ENCODE data around the gene GTF2F2.
"Not testable (repeated sequence)": the region's sequence is repeated elsewhere in the genome, so short reads cannot be mapped to it uniquely, and the experiment has no call there.

The GTF2F2 gene

DNA sequence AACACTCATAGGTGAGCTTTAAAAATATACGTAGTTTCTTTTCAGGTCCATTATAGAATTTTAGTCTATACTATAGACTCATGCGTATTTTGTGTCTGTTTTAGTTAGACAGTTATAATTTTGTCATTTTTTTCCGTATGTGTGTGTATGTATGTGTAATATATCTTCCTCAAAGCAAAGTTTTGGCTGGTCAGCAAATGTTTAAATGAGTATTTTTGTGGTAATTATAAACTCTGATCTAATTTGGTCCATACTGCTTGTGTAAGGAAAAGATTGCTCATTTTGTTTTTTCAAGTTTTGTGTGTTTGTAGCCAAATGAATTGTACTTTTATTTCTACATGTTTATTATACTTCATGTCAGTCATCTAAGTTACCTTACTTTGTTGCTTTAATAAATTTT, 60.0 kb downstream of the GTF2F2 start:
- no peak for DNase-seq (ENCODE audit: low read depth in 2 of 2)

DNA sequence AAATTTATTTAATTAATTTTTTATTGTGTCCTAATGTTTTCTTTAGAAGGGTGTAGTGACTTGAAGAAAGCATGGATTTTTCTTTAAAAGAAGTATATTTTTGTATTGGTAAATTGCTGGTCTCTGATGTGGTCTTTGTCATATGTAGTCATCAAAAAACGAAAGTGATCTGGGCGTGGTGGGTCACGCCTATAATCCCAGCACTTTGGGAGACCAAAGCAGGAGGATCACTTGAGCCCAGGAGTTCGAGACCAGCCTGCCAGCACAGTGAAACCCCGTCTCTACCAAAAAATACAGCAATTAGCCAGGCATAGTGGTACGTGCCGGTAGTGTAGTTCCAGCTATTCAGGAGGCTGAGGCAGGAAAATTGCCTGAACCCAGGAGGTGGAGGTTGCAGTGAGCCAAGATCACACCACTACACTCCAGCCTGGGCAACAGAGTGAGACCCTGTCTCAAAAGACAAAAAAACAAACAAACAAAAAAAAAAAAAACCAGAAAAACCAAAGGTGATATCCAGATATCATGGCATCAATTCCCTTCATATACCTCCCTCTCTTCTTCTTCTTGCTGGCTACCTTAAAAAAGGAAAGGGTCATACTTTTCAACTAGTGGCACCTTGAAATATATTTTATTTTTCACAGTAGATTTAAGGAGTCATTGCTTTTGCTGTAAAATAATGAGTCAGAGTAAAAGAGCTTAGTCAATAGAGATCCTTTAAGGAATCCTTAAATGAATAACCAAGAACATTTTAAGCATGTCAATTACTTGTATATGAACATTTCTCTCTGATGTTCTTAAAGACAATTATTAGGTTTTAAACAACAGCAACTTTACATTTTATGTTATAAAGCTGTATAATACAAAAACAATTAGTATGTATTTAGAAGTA, 60.6 kb downstream of the GTF2F2 start:
- no peak for DNase-seq (ENCODE audit: low read depth in 2 of 2)

GRCh38 chr13:45184693-45185092, 64.4 kb downstream of the GTF2F2 start:
- DNase-seq (ENCODE audit: low read depth in 2 of 2): no peak

DNA sequence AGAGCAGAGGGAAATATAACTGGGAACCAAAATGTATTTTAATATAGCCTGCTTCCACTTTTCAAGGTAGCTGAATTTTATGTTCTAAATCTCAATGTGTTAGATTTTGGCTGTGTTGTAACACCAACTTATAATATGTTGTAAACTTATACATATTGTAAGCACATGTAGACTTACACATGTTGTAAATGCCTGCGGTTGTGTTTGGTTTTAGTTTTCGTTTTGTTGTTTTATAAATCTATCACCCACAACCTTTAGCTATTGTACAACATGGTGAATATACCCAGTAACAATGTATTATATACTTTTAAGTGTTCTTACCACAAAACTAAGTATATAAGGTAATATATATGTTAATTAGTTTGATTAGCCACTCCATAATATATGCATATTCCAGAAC, 65.0 kb downstream of the GTF2F2 start:
- no peak for DNase-seq (ENCODE audit: low read depth in 2 of 2)

DNA sequence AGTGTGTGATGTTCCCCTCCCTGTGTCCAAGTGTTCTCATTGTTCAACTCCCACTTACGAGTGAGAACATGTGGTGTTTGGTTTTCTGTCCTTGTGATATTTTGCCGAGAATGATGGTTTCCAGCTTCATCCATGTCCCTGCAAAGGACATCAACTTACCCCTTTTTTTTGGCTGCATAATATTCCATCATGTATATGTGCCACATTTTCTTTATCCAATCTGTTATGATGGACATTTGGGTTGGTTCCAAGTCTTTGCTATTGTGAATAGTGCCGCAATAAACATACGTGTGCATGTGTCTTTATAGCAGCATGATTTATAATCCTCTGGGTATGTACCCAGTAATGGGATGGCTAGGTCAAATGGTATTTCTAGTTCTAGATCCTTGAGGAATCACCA, 68.8 kb downstream of the GTF2F2 start:
- not testable (repeated sequence) for DNase-seq (ENCODE audit: low read depth in 2 of 2)

- DNase-seq (ENCODE audit: low read depth in 2 of 2): not testable (repeated sequence)
Measured at GRCh38 chr13:45189511-45189910, 69.2 kb downstream of the GTF2F2 start.

DNA sequence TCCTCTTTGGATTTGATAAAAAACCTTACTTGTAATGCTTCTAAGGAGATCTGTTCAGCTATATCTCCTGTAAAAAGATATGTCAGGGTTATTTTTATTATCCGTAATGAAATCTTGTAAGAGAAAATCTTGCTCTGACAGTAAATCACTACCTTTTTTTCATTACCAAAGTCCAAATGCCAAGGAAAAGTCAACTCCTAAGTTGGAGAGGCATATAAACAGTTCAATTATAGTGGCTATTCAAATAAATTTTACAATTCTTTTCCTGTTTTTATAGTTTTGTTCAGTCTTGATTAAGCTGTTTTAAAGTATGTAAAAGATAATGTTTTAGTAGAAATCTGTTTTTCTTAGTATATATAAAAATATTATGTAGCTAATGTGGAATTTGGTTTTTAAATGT, 71.6 kb downstream of the GTF2F2 start:
- no peak for DNase-seq (ENCODE audit: low read depth in 2 of 2)

GRCh38 chr13:45194081-45194939, 74.0 kb downstream of the GTF2F2 start:
- no peak for DNase-seq (ENCODE audit: low read depth in 2 of 2)

GRCh38 chr13:45195421-45195820, 75.1 kb downstream of the GTF2F2 start:
- DNase-seq (ENCODE audit: low read depth in 2 of 2): no peak

- no peak for DNase-seq (ENCODE audit: low read depth in 2 of 2)
Measured at GRCh38 chr13:45196096-45196495, 75.8 kb downstream of the GTF2F2 start.

DNA sequence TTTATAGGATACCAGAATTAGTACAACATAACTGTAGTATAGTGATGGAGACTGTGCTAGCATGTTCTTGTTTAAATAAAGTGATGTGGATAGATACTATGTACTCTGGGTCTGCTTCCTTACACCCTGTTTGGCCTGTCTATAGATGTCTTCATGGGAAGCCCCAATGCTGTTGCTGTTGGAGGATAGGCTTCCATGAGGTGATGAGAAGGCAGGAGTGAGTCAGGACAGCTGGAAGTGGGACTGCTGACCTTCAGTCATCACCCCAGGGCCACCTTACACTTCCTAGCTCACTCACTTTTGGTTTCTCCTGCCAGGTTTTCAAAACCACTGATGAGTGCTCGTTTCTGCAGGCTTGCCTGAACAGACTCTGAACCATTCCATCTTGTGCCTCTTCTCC, 76.3 kb downstream of the GTF2F2 start:
- no peak for DNase-seq (ENCODE audit: low read depth in 2 of 2)

- no peak for DNase-seq (ENCODE audit: low read depth in 2 of 2)
Measured at GRCh38 chr13:45198041-45198440, 77.7 kb downstream of the GTF2F2 start.

GRCh38 chr13:45198924-45199323, 78.6 kb downstream of the GTF2F2 start:
- no peak for DNase-seq (ENCODE audit: low read depth in 2 of 2)

DNA sequence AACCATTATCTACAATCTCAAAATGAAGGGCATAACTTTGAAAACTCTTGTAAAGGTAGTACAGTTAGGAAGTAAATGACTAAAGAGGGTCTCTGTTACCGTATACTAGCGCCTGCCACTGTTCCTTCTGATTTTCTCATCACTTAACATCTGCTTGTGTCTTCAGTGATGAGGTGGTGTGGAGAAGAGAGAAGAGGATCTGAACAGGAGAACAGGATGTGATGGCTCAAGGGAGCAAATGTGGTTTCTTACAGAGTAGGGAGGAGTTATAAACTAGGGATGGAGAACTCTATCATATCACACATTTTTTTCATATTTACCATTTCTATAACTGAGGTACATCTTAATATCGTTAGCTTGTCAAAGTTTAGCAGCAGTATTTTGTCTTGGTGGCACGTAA, 79.4 kb downstream of the GTF2F2 start:
- DNase-seq (ENCODE audit: low read depth in 2 of 2): no peak

DNA sequence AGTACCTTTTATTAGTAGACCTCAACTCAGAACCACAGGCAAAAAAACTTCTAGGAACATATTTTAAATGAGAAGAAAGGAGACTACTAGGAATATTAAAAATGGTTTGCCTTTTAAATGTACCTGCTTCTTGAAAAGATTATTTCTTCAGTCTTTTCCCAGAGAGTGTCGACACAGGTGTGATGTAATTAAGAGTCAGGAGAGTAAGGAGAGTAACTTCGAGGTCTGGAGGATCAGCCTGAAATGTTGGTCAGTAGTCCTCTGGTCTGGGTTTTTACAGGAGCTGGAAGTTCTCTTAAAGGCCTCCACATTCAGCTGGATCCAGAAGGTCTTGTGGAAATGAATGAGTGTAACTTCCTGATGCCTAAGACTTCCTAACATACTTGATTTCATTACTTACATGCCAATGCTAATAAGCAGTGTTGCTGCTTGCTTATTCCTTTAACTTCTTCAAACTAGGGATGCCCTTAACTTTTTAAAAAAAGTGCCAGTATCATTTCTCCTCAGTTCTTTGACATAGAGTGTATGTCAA, 80.5 kb downstream of the GTF2F2 start, which contains the start of gene KCTD4:
Gene KCTD4, minus strand, starts transcription at position 345 of the 532 bp plus-strand sequence. CDS start 6,478 bp downstream, outside the sequence.
- DNase-seq (ENCODE audit: low read depth in 2 of 2): no peak

DNA sequence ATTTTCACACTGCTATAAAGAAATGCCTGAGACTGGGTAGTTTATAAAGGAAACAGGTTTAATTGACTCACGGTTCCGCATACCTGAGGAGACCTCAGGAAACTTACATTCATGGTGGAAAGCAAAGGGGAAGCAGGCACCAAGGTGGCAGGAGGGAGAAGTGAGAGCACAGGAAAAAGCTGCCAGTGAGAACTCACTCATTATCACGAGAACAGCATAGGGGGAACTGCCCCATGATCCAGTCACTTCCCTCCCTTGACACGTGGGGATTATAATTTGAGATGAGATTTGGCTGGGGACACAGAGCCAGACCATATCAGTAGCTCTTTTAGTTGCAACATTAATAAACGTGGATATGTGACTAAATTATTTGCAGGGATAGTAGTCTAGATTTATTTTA, 84.8 kb downstream of the GTF2F2 start:
- no peak for DNase-seq (ENCODE audit: low read depth in 2 of 2)

GRCh38 chr13:45206340-45206739, 86.0 kb downstream of the GTF2F2 start:
- no peak for DNase-seq (ENCODE audit: low read depth in 2 of 2)

GRCh38 chr13:45207319-45207718, 87.0 kb downstream of the GTF2F2 start:
- no peak for DNase-seq (ENCODE audit: low read depth in 2 of 2)

DNA sequence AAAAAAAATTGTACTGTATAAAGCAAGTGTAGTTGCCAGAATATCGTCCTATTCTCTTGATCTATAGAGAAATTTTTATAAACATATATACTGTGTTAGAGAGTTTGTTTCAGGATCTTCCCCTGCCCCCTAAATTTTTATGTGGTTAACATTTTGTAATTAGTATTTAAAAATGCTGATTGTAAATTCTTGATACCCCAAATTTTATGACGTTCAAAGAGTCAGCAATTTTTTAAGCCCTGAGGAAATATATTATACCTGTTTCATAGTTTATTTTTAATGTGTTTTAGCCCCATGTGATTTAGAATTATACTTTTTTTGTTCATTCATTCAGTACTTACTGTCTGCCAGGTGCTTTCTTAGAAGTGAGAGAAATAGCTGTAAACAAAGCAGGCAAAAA, 87.8 kb downstream of the GTF2F2 start:
- no peak for DNase-seq (ENCODE audit: low read depth in 2 of 2)

- DNase-seq (ENCODE audit: low read depth in 2 of 2): no peak
Measured at GRCh38 chr13:45209229-45209628, 88.9 kb downstream of the GTF2F2 start.

DNA sequence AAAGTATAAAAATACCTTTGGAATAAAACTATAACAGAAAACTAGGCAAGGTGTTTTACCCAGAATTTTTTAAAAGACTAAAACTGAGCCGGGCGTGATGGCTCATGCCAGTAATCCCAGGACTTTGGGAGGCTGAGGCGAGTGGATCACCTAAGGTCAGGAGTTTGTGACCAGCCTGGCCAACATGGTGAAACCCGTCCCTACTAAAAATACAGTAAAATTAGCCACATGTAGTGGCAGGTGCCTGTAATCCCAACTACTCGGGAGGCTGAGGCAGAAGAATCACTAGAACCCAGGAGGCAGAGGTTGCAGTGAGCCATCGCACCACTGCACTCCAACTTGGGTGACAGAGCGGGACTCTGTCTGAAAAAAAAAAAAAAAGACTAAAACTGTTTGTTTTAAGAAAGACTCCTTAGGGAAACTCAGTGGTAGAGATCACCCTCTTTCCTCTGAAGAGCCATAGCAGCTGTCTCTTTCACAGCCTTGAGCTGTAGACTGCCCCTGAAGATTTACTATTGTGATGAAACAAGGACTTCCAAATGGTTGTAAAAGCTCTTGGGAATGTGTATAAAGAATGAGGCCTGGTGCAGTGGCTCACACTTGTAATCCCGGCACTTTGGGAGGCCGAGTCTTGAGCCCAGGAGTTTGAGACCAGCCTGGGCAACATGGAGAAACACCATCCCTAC, 95.2 kb downstream of the GTF2F2 start:
- no peak for DNase-seq (ENCODE audit: low read depth in 2 of 2)

- no peak for DNase-seq (ENCODE audit: low read depth in 2 of 2)
Measured at GRCh38 chr13:45216193-45216592, 95.9 kb downstream of the GTF2F2 start.

Measured in stimulated activated CD8-positive, alpha-beta memory T cell treated with anti-CD3 and anti-CD28 coated beads, Interleukin-15, amount 100 ng/mL, for 4 hours (primary cell).